IMR-90 (cell line): ENCODE measurements around the gene ATP11A. TPM values are rescaled to one million over a fixed set of nuclear protein-coding genes. Genes with fewer than 3 reads are reported as not detected.

Source experiments
- ATAC-seq: fragments of 200-7000 bp; cut with Tn5 transposase; 2 replicates; pipeline ENCODE4 v1.9.1; 2020; ENCODE audit warnings: low read depth, mild to moderate bottlenecking, moderate library complexity
- BruUV-seq: library from RNA; stranded (reverse); fragments of 400-500 nt; replicated peaks from 2 replicates; lab custom pipeline; 2021; lab: Mats Ljungman, UMichigan
- CTCF ChIA-PET: fragments of 300-600 bp; formaldehyde crosslinking; extraction: SDS; loops from one replicate; lab custom pipeline; 2021; ENCODE audit warnings: antibody characterized with exemption; lab: Yijun Ruan, JAX
- POLR2A ChIA-PET: fragments of 300-600 bp; sonication (Branson Sonifier 250); formaldehyde crosslinking; loops from one replicate; lab custom pipeline; 2022; ENCODE audit warnings: antibody characterized with exemption; ENCODE audit not compliant: unreplicated experiment; lab: Charles Lee
- DNase-seq: peaks from one replicate; pipeline ENCODE4 v3.0.0; 2013
- H2AFZ ChIP-seq: replicated peaks from 2 replicates; pipeline ENCODE3; 2013; ENCODE audit warnings: low read length, mild to moderate bottlenecking; ENCODE audit not compliant: poor library complexity
- H2AK5ac ChIP-seq: 2 replicates; pipeline ENCODE4 v1.6.1; 2013; ENCODE audit warnings: low read depth, low read length, inconsistent platforms
- H2AK9ac ChIP-seq: replicated peaks from 2 replicates; pipeline ENCODE3; 2013; ENCODE audit warnings: mild to moderate bottlenecking, low read depth, low read length, moderate library complexity; ENCODE audit not compliant: poor library complexity
- H2BK120ac ChIP-seq: 2 replicates; pipeline ENCODE4 v1.6.1; 2013; ENCODE audit warnings: low read depth, low read length, inconsistent platforms
- H2BK15ac ChIP-seq: 3 replicates; pipeline ENCODE4 v1.6.1; 2013; ENCODE audit warnings: low read depth, low read length, inconsistent platforms
- H2BK20ac ChIP-seq: 2 replicates; pipeline ENCODE4 v1.6.1; 2013; ENCODE audit warnings: low read depth, mild to moderate bottlenecking, inconsistent platforms, low read length, moderate library complexity
- H2BK5ac ChIP-seq: 2 replicates; pipeline ENCODE4 v1.6.1; 2013; ENCODE audit warnings: mild to moderate bottlenecking, low read depth, low read length, inconsistent platforms; ENCODE audit not compliant: poor library complexity, severe bottlenecking
- H3K14ac ChIP-seq: replicated peaks from 2 replicates; pipeline ENCODE4 v1.6.1; 2013; ENCODE audit warnings: low read depth, low read length, inconsistent platforms
- H3K18ac ChIP-seq: 2 replicates; pipeline ENCODE4 v1.6.1; 2013; ENCODE audit warnings: low read depth, low read length, control low read depth
- H3K23ac ChIP-seq: 2 replicates; pipeline ENCODE4 v1.6.1; 2013; ENCODE audit warnings: low read depth, low read length, inconsistent platforms
- H3K27ac ChIP-seq: 2 replicates; pipeline ENCODE4 v1.5.1; 2013; ENCODE audit warnings: mild to moderate bottlenecking, control low read depth, low read length; ENCODE audit not compliant: insufficient read depth
- H3K27me3 ChIP-seq: 2 replicates; pipeline ENCODE4 v1.6.1; 2013; ENCODE audit warnings: low read length; ENCODE audit not compliant: control insufficient read depth, insufficient read depth
- H3K36me3 ChIP-seq: 2 replicates; pipeline ENCODE4 v1.6.1; 2013; ENCODE audit warnings: low read length, mixed read lengths; ENCODE audit not compliant: control insufficient read depth, insufficient read depth
- H3K4ac ChIP-seq: 2 replicates; pipeline ENCODE4 v1.6.1; 2013; ENCODE audit warnings: low read depth, low read length, inconsistent platforms
- H3K4me1 ChIP-seq: 2 replicates; pipeline ENCODE4 v1.6.1; 2013; ENCODE audit warnings: low read length, mixed read lengths; ENCODE audit not compliant: control insufficient read depth, insufficient read depth
- H3K4me2 ChIP-seq: 2 replicates; pipeline ENCODE4 v1.6.1; 2013; ENCODE audit warnings: low read depth, mild to moderate bottlenecking, control low read depth, low read length, moderate library complexity
- H3K4me3 ChIP-seq: 2 replicates; pipeline ENCODE4 v1.5.1; 2013; ENCODE audit warnings: low read depth, mild to moderate bottlenecking, control low read depth, low read length, moderate library complexity; ENCODE audit not compliant: insufficient read depth
- H3K56ac ChIP-seq: 2 replicates; pipeline ENCODE4 v1.6.1; 2013; ENCODE audit warnings: low read length, inconsistent platforms; ENCODE audit not compliant: insufficient read depth; ENCODE audit errors: extremely low read depth
- H3K79me1 ChIP-seq, 2 experiments: 2 replicates each; pipeline ENCODE4 v1.6.1; 2013; ENCODE audit warnings: low read length in 2 of 2, inconsistent platforms in 1 of 2, low read depth in 1 of 2
- H3K9ac ChIP-seq: 2 replicates; pipeline ENCODE4 v1.6.1; 2013; ENCODE audit warnings: low read depth, low read length, control low read depth
- H3K9me1 ChIP-seq: 2 replicates; pipeline ENCODE4 v1.6.1; 2013; ENCODE audit warnings: low read length, inconsistent platforms; ENCODE audit not compliant: insufficient read depth
- H3K9me3 ChIP-seq: 2 replicates; pipeline ENCODE4 v1.6.1; 2013; ENCODE audit warnings: low read length; ENCODE audit not compliant: control insufficient read depth, insufficient read depth
- H4K20me1 ChIP-seq: 2 replicates; pipeline ENCODE4 v1.6.1; 2013; ENCODE audit warnings: low read length, inconsistent platforms; ENCODE audit not compliant: insufficient read depth
- H4K5ac ChIP-seq: 2 replicates; pipeline ENCODE4 v1.6.1; 2013; ENCODE audit warnings: mild to moderate bottlenecking, low read depth, low read length, control low read depth
- H4K8ac ChIP-seq, 2 experiments: 2 replicates each; pipeline ENCODE4 v1.6.1; 2013; ENCODE audit warnings: low read depth in 2 of 2, low read length in 2 of 2, control low read depth in 1 of 2, inconsistent platforms in 1 of 2
- H4K91ac ChIP-seq: 2 replicates; pipeline ENCODE4 v1.6.1; 2013; ENCODE audit warnings: low read depth, low read length, inconsistent platforms; ENCODE audit not compliant: insufficient read depth
- BHLHE40 ChIP-seq: fragments of 150-350 bp; IDR thresholded peaks from 2 replicates; pipeline ENCODE4 v1.6.1; 2016; ENCODE audit warnings: mild to moderate bottlenecking, low read depth, low read length
- CEBPB ChIP-seq: IDR thresholded peaks from 2 replicates; pipeline ENCODE4 v1.6.1; 2012; ENCODE audit warnings: low read depth, low read length, improper control_type of control experiment
- CHD1 ChIP-seq: IDR thresholded peaks from 2 replicates; pipeline ENCODE4 v1.6.1; 2012; ENCODE audit warnings: low read depth, low read length, improper control_type of control experiment
- CTCF ChIP-seq: conservative IDR thresholded peaks from 2 replicates; pipeline ENCODE4 v1.5.1; 2012; ENCODE audit warnings: mild to moderate bottlenecking, low read depth, low read length, improper control_type of control experiment
- FOS ChIP-seq: fragments of 150-350 bp; IDR thresholded peaks from 2 replicates; pipeline ENCODE4 v1.6.1; 2016; ENCODE audit warnings: low read depth, low read length
- MAFK ChIP-seq: IDR thresholded peaks from 2 replicates; pipeline ENCODE4 v1.6.1; 2012; ENCODE audit warnings: low read depth, low read length, improper control_type of control experiment
- MAZ ChIP-seq: IDR thresholded peaks from 2 replicates; pipeline ENCODE4 v1.6.1; 2012; ENCODE audit warnings: low read depth, mild to moderate bottlenecking, low read length, improper control_type of control experiment, moderate library complexity, borderline replicate concordance
- MXI1 ChIP-seq: IDR thresholded peaks from 2 replicates; pipeline ENCODE4 v1.6.1; 2012; ENCODE audit warnings: low read depth, mild to moderate bottlenecking, low read length, moderate library complexity, borderline replicate concordance
- NFE2L2 ChIP-seq: fragments of 150-350 bp; IDR thresholded peaks from 2 replicates; pipeline ENCODE4 v1.6.1; 2016; ENCODE audit warnings: low read depth, mild to moderate bottlenecking, low read length
- POLR2A ChIP-seq: IDR thresholded peaks from 2 replicates; pipeline ENCODE4 v1.6.1; 2012; ENCODE audit warnings: mild to moderate bottlenecking, low read depth, low read length
- RAD21 ChIP-seq: IDR thresholded peaks from 2 replicates; pipeline ENCODE4 v1.6.1; 2012; ENCODE audit warnings: low read length, improper control_type of control experiment
- RCOR1 ChIP-seq: IDR thresholded peaks from 2 replicates; pipeline ENCODE4 v1.6.1; 2012; ENCODE audit warnings: mild to moderate bottlenecking, low read length, improper control_type of control experiment; ENCODE audit not compliant: insufficient replicate concordance
- RFX5 ChIP-seq: IDR thresholded peaks from 2 replicates; pipeline ENCODE4 v1.8.0; 2012; ENCODE audit warnings: low read depth, mild to moderate bottlenecking, low read length, moderate library complexity
- SMC3 ChIP-seq: fragments of 150-350 bp; IDR thresholded peaks from 2 replicates; pipeline ENCODE4 v1.6.1; 2016; ENCODE audit warnings: low read depth, mild to moderate bottlenecking, antibody characterized with exemption, low read length, moderate library complexity
- WGBS, 2 experiments: methylation state at CpG; one replicate each; pipeline versions ENCODE4 v1.1.5 to v1.1.7; 2013; ENCODE audit warnings: missing lambda C conversion rate in 2 of 2; ENCODE audit not compliant: insufficient read length in 1 of 2; ENCODE audit errors: extremely low coverage in 2 of 2; 5-methylcytosine and 5-hydroxymethylcytosine counted together
- dilution Hi-C: fragments of 300-500 bp; cut with HindIII; formaldehyde crosslinking; loops from one replicate; pipeline ENCODE4 v1.14.3; 2018; ENCODE audit warnings: low sequenced_read_pairs; ENCODE audit not compliant: unreplicated experiment
- in situ Hi-C: fragments of 300-500 bp; cut with MboI; formaldehyde crosslinking; loops from 3 replicates; pipeline ENCODE4 v1.14.3; 2019; ENCODE audit warnings: low sequenced_read_pairs, inconsistent platforms, mixed read lengths
- intact Hi-C: fragments of 100-400 bp; cut with micrococcal nuclease; formaldehyde crosslinking; loops from 2 replicates; pipeline ENCODE4 v1.10.0; 2022
- polyA plus RNA-seq, 3 experiments: library from polyadenylated mRNA; depleted of rRNA; stranded (reverse); fragments of >200 nt; gene quantifications; 2 replicates each; pipeline ENCODE4 v1.2.3, GENCODE V29; 2012; ENCODE audit warnings: low replicate concordance in 1 of 3
- total RNA-seq: library from RNA; depleted of rRNA; stranded (reverse); fragments of >200 nt; gene quantifications from 2 replicates; pipeline ENCODE4 v1.2.3, GENCODE V29; 2012
- TF ChIP-seq, protein P1 (sequence below): fragments of 150-350 bp; IDR thresholded peaks from 2 replicates; pipeline ENCODE4 v1.6.1; 2016; ENCODE audit warnings: low read depth, mild to moderate bottlenecking, low read length, moderate library complexity, borderline replicate concordance
- TF ChIP-seq, protein P2 (sequence below): fragments of 150-350 bp; IDR thresholded peaks from 2 replicates; pipeline ENCODE4 v1.6.1; 2017; ENCODE audit warnings: mild to moderate bottlenecking, antibody characterized with exemption, low read length, low read depth

Gene ATP11A
- total and polyA plus RNA-seq, 2 of the 4 experiments (the other 2 are of a cell fraction): 8.4 to 12.0 TPM

DNA sequence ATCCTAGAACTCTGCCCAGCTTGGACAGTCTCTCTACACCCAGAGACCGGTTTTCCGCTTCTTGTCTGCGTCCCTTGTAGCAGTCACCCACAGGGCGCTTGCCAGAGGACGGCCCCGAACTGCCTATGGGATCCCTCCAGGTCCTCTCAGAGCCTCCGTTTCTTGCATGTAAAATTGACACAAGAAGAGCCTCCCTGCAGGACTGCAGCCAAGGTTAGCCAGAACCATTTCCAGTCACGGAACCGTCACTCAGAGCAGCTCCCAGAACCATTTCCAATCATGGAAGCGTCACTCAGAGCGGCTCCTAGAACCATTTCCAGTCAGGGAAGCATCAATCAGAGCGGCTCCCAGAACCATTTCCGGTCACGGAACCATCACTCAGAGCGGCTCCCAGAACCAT, 65.5 kb downstream of the ATP11A start:
- CTCF ChIA-PET: no interaction called here
- 97% methylated on average over 11 of the region's 15 CpGs; no CpG with 5 or more reads in 1 of the 2 experiments for WGBS, 2 experiments
- Histone ChIP-seq H3K9ac (no peak overlapping the region), H2BK20ac (no peak overlapping the region), H3K4me3 (no peak overlapping the region), H3K27ac (no peak overlapping the region), H2AFZ (no peak overlapping the region), H2AK9ac (no peak overlapping the region), H3K9me3 (no peaks in the 10 kb centered on the region), H3K27me3 (no peaks in the 10 kb centered on the region), H2BK15ac (no peak overlapping the region), H3K4ac (no peak overlapping the region), H4K5ac (no peak overlapping the region), H4K20me1 (peaks cover 11% of the 10 kb centered on the region; the same call in 1 of the 2 replicates), H4K91ac (no peak overlapping the region), H3K79me1 (peaks cover 14 to 16% of the 10 kb centered on the region in 2 experiments), H3K23ac (no peak overlapping the region), H3K56ac (no peak overlapping the region), H2BK5ac (no peak overlapping the region), H3K18ac (no peak overlapping the region), H3K14ac (no peak overlapping the region), H3K4me2 (no peak overlapping the region), H3K4me1 (peaks cover 4% of the 10 kb centered on the region; the same call in 1 of the 2 replicates), H3K36me3 (no peaks in the 10 kb centered on the region; the same call in none of the 2 replicates), H4K8ac (no peak overlapping the region), H2AK5ac (no peak overlapping the region), H3K9me1 (peaks cover 2% of the 10 kb centered on the region; the same call in 1 of the 2 replicates), H2BK120ac (no peak overlapping the region)
- POLR2A ChIA-PET: no interaction called here
- BruUV-seq: no TSS peak
- TF ChIP-seq MXI1: no peak
- no peak for TF ChIP-seq RCOR1
- TF ChIP-seq SMC3: no peak
- no peak for TF ChIP-seq CEBPB
- TF ChIP-seq MAZ: no peak
- no peak for TF ChIP-seq NFE2L2
- TF ChIP-seq, protein P1, sequence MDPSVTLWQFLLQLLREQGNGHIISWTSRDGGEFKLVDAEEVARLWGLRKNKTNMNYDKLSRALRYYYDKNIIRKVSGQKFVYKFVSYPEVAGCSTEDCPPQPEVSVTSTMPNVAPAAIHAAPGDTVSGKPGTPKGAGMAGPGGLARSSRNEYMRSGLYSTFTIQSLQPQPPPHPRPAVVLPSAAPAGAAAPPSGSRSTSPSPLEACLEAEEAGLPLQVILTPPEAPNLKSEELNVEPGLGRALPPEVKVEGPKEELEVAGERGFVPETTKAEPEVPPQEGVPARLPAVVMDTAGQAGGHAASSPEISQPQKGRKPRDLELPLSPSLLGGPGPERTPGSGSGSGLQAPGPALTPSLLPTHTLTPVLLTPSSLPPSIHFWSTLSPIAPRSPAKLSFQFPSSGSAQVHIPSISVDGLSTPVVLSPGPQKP: no peak
- TF ChIP-seq BHLHE40: no peak
- TF ChIP-seq CHD1: no peak
- no peak for TF ChIP-seq RAD21
- no peak for TF ChIP-seq CTCF
- TF ChIP-seq RFX5: no peak
- TF ChIP-seq FOS: no peak
- TF ChIP-seq, protein P2, sequence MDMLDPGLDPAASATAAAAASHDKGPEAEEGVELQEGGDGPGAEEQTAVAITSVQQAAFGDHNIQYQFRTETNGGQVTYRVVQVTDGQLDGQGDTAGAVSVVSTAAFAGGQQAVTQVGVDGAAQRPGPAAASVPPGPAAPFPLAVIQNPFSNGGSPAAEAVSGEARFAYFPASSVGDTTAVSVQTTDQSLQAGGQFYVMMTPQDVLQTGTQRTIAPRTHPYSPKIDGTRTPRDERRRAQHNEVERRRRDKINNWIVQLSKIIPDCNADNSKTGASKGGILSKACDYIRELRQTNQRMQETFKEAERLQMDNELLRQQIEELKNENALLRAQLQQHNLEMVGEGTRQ: no peak
- TF ChIP-seq POLR2A: no peak
- TF ChIP-seq MAFK: no peak
- ATAC-seq (no peak), DNase-seq (no peak)
- intact Hi-C loops: no loop called here
- in situ Hi-C loops: no loop called here
- dilution Hi-C loops: no loop called here
